IPS-15b (cell line): ENCODE data around the gene SUGP2.

Experiments
- H3K27me3 ChIP-seq: one replicate; pipeline ENCODE4 v1.6.1; 2013; ENCODE audit warnings: low read length; ENCODE audit not compliant: control insufficient read depth, insufficient read depth
- H3K36me3 ChIP-seq: one replicate; pipeline ENCODE4 v1.6.1; 2013; ENCODE audit warnings: low read length; ENCODE audit not compliant: control insufficient read depth, insufficient read depth
- H3K4me1 ChIP-seq: one replicate; pipeline ENCODE4 v1.6.1; 2013; ENCODE audit warnings: mild to moderate bottlenecking, low read length; ENCODE audit not compliant: control insufficient read depth, insufficient read depth
- H3K4me3 ChIP-seq: one replicate; pipeline ENCODE4 v1.5.1; 2013; ENCODE audit warnings: low read depth, low read length
- H3K9ac ChIP-seq: one replicate; pipeline ENCODE4 v1.6.1; 2013; ENCODE audit warnings: low read depth, mild to moderate bottlenecking, low read length
- H3K9me3 ChIP-seq: one replicate; pipeline ENCODE4 v1.6.1; 2013; ENCODE audit warnings: mild to moderate bottlenecking, low read length; ENCODE audit not compliant: control insufficient read depth, insufficient read depth

The SUGP2 gene

DNA sequence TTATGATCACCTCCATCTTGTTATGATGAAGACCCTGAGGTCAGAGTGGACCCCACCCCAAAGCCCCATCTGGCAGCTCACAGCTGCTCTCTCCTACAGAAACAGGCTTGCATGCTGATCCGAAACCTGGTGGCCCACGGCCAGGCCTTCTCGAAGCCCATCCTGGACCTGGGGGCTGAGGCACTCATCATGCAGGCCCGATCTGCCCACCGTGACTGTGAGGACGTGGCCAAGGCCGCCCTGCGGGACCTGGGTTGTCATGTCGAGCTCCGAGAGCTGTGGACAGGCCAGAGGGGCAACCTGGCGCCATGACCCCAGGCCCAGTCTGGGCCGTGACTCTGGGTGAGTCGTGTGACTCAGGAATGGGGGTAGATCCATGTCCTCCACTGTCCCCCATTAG, 24.0 kb upstream of the SUGP2 start:
- Histone ChIP-seq H3K4me3 (no peak overlapping the region), H3K36me3 (peaks cover 53% of the 10 kb centered on the region), H3K27me3 (no peaks in the 10 kb centered on the region), H3K9ac (no peak overlapping the region), H3K4me1 (peaks cover 2% of the 10 kb centered on the region), H3K9me3 (no peaks in the 10 kb centered on the region)

DNA sequence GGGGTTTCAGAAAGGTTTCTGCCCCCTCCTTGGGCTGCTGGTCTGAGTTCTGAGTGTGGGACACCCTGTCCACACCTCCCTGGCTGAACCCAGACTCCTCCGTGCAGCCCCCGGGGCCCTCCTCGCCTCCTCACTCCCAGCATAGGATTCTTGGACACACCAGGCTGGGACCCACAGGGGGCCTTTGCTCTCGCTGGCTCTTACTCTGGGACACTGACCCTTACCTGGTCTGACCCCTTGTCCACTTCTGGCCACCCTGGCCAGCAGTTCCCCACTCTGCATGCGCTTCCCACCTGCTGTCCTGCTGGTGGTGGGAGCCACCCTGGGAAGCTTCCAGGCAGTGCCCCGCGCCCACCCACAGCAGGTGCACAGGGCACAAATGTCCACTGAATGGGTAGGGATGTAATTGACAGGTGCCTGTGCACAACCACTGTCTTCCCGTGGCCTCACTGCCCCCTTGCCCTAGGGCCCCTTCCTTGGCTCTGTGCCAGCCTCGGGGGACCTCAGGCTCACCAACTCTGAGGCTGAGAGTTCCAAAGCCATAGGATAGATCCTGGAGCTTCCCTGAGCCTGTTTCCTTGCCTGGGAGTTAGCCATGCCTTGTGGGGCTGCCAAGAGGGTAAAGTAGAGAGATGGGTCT, 23.4 kb upstream of the SUGP2 start:
- H3K27me3 ChIP-seq, result no peaks in the 10 kb centered on the region
- H3K36me3 ChIP-seq, result peaks cover 59% of the 10 kb centered on the region
- H3K9ac ChIP-seq, result no peak overlapping the region
- no peaks in the 10 kb centered on the region for H3K4me1 ChIP-seq
- H3K9me3 ChIP-seq, result no peaks in the 10 kb centered on the region
- H3K4me3 ChIP-seq, result no peak overlapping the region

DNA sequence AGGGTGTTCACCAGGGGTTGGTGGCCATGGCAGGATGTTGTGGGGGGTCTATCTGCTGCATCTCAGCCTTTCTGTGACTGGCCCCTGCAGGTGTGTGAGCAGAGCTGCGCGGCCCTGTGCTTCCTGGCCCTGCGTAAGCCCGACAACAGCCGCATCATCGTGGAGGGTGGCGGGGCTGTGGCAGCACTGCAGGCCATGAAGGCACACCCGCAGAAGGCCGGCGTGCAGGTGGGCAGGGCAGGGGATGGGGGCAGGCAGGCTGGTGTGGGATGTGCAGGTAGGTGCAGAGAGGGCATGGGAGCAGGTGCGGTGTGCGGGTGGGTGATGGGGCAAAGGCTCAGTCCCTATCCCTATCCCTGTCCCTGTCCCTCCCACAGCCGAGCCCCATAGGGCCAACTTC, 22.4 kb upstream of the SUGP2 start:
- H3K36me3 ChIP-seq, result peaks cover 63% of the 10 kb centered on the region
- H3K4me1 ChIP-seq, result no peaks in the 10 kb centered on the region
- no peak overlapping the region for H3K4me3 ChIP-seq
- H3K27me3 ChIP-seq, result no peaks in the 10 kb centered on the region
- no peak overlapping the region for H3K9ac ChIP-seq
- H3K9me3 ChIP-seq, result no peaks in the 10 kb centered on the region

DNA sequence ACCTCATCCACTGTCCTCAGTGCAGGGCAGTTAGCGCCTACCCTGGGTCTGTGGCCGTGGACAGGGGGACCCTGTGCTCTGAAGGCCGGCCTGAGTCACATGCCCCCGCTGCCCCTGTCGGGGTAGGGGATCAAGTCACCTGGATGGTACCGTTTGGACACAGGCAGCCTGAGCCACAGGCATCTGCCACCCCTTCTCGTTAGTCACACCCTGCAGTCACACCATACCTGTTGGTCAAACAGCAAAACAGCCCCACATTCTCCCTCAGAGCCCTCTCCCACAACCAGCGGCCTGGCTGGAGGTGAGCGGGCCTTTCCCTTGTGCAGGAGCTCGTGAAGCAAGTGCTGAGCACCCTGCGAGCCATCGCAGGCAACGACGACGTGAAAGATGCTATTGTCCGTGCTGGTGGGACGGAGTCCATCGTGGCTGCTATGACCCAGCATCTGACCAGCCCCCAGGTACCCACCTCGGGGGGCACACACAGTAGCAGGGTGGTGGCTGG, 21.7 kb upstream of the SUGP2 start:
- Histone ChIP-seq H3K4me3 (no peak overlapping the region), H3K27me3 (no peaks in the 10 kb centered on the region), H3K4me1 (no peaks in the 10 kb centered on the region), H3K9ac (no peak overlapping the region), H3K36me3 (peaks cover 63% of the 10 kb centered on the region), H3K9me3 (no peaks in the 10 kb centered on the region)

DNA sequence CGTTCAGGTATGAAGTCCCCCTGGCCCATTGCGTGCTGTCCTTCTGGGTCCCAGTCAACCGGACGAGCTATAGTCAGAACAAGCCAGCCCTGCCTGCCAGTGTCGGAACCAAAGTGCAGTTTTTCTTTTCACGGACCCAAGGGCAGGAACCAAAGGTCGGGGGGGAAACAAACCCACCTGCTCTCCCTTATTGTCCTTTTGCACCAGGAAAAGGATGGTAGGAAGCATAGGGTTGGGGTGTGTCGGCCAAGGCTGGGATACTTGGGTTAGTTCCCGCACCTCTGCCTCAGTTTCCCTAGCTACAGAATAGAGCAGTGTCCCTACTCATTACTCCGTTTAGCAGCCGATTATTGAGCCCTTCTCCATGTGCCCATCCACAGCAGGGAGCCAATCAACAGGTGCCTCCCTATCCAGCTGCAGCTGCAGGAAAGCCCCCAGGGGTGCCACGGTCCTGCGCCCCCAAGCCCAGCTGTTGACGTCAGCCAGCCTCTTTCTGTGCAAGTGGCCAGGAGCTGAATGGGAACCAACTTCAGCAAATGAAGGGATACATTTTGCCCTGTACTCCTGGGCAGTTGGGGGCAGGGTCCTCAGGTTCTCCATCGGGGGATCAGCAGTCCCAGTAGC, 21.1 kb upstream of the SUGP2 start:
- Histone ChIP-seq H3K9ac (no peak overlapping the region), H3K4me3 (no peak overlapping the region), H3K9me3 (no peaks in the 10 kb centered on the region), H3K27me3 (no peaks in the 10 kb centered on the region), H3K36me3 (peaks cover 63% of the 10 kb centered on the region), H3K4me1 (no peaks in the 10 kb centered on the region)

DNA sequence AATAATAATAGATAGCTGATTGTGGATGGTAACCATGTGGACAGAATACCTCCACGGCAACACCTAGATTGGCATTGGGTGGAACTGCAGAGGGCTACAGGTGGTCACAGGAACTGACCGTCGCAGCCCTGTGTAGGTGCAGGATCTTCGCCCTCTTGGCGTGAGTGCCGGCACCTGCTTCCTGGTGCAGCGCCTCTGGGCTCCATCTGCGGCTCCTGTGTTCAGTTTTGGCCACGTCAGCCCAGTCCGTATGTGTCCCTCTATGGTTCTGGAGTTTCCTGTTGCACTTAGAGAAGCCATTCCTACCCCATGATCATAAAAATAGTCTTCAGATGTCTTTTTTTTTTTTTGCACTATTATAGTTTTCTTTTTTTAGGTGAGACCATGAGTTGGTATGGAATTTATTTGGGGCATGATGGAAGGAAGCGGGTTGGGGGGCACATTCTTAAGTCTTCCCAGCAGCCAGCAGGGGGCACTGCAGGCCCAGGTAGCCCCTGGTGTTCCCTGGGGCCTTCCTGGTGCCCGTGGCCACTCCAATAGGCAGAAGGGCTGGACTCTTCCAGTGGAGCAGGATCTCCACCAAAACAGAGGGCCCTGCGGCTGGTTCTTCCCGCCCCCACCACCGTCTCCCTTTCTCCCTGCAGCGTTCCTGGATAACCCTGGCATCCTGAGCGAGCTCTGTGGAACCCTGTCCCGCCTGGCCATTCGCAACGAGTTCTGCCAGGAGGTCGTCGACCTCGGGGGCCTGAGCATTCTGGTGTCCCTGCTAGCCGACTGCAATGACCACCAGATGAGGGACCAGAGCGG, 20.4 kb upstream of the SUGP2 start:
- no peak overlapping the region for H3K9ac ChIP-seq
- no peak overlapping the region for H3K4me3 ChIP-seq
- H3K36me3 ChIP-seq, result peaks cover 57% of the 10 kb centered on the region
- no peaks in the 10 kb centered on the region for H3K9me3 ChIP-seq
- H3K4me1 ChIP-seq, result no peaks in the 10 kb centered on the region
- H3K27me3 ChIP-seq, result no peaks in the 10 kb centered on the region

DNA sequence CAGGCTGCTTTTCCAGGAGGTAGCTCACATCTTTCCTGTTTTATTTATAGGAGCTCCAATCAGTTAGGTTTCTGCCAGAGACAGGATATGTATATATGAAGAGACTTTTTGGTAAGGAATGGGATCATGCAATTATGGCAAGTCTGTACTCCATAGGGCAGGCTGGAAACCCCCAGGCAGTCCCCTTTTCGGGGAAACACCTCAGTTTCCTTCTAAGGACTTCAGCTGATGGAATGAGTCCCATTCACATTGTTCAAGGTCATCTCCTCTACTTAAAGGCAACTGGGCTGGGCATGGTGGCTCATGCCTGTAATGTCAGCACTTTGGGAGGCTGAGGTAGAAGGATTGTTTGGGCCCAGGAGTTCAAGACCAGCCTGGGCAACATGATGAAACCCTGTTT, 19.6 kb upstream of the SUGP2 start:
- Histone ChIP-seq H3K4me1 (no peaks in the 10 kb centered on the region), H3K27me3 (no peaks in the 10 kb centered on the region), H3K4me3 (no peak overlapping the region), H3K9me3 (no peaks in the 10 kb centered on the region), H3K36me3 (peaks cover 52% of the 10 kb centered on the region), H3K9ac (no peak overlapping the region)

DNA sequence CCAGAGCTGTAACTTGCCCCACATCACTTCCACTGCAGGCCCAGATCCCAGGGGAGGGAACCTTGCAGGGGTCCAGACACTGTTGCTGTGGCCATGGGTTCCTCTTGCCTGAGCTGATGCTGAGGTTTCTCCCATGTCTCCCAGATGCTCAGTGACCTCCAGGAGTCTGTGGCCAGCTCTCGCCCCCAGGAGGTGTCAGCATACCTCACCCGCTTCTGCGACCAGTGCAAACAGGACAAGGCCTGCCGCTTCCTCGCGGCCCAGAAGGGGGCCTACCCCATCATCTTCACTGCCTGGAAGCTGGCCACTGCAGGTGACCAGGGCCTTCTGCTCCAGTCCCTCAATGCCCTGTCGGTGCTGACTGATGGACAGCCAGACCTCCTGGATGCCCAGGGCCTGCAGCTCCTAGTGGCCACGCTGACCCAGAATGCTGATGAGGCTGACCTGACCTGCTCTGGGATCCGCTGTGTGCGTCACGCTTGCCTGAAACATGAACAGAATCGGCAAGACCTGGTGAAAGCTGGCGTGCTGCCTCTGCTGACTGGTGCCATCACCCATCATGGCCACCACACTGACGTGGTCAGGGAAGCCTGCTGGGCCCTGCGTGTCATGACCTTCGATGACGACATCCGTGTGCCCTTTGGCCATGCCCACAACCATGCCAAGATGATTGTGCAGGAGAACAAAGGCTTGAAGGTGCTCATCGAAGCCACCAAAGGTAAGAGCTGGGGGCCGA, 18.3 kb upstream of the SUGP2 start:
- H3K9me3 ChIP-seq, result no peaks in the 10 kb centered on the region
- H3K36me3 ChIP-seq, result peaks cover 49% of the 10 kb centered on the region
- no peak overlapping the region for H3K9ac ChIP-seq
- H3K27me3 ChIP-seq, result no peaks in the 10 kb centered on the region
- H3K4me1 ChIP-seq, result no peaks in the 10 kb centered on the region
- no peak overlapping the region for H3K4me3 ChIP-seq

DNA sequence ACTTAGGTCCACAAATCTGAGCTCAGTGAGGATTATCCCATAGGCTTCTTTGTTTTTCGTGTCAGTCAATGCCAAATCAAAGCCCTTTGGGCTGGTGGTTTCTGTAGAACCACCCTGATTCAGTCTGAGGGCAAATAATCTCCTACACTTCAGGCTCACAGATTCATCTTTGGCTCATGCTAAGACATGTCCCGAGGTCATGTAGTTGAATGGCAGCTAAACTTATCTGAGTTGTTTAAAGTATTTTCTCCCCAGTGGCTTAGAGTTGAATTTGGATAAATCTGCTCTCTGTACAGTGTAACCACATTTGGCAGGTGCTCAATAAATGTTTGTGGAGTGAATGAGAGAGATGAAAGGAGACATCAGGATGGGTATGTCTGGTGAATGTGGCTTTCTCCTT, 17.4 kb upstream of the SUGP2 start:
- H3K27me3 ChIP-seq, result no peaks in the 10 kb centered on the region
- H3K36me3 ChIP-seq, result peaks cover 45% of the 10 kb centered on the region
- H3K4me1 ChIP-seq, result no peaks in the 10 kb centered on the region
- no peak overlapping the region for H3K4me3 ChIP-seq
- H3K9me3 ChIP-seq, result no peaks in the 10 kb centered on the region
- no peak overlapping the region for H3K9ac ChIP-seq

DNA sequence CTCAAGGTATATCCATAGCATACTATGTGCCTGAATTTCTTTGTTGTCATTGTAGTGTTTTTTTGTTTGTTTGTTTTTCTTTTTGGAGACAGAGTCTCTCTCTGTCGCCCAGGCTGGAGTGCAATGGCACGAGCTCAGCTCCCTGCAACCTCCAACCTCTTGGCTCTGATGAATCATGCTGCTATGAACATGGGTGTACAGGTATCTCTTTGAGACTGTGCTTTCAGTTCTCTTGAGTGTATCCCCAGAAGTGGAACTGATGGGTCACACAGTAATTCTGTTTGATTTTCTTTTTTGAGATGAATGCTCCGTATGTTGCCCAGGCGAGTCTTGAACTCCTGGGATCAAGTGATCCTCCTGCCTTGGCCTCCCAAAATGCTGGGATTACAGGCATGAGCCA, 16.8 kb upstream of the SUGP2 start:
- Histone ChIP-seq H3K9me3 (no peaks in the 10 kb centered on the region), H3K4me1 (no peaks in the 10 kb centered on the region), H3K4me3 (no peak overlapping the region), H3K27me3 (no peaks in the 10 kb centered on the region), H3K36me3 (peaks cover 40% of the 10 kb centered on the region), H3K9ac (no peak overlapping the region)

DNA sequence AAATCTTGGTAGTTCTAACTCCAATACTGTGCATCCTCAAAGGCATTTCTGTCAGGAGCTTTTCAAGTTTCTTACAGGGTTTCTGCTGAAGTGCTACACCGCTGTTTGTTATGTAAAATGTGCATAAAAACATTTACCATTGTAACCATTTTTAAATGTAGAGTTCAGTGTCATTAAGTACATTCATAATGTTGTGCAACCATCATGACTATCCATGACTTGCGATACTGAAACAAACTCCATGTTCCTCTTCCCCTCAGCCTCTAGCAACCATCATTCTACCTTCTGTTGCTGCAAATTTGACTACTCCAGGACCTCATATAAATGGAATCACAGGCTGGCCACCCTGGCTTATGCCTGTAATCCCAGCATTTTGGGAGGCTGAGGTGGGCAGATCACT, 16.1 kb upstream of the SUGP2 start:
- Histone ChIP-seq H3K9me3 (no peaks in the 10 kb centered on the region), H3K36me3 (peaks cover 35% of the 10 kb centered on the region), H3K4me1 (no peaks in the 10 kb centered on the region), H3K27me3 (no peaks in the 10 kb centered on the region), H3K4me3 (no peak overlapping the region), H3K9ac (no peak overlapping the region)
